Activated naive CD4-positive, alpha-beta T cell treated with anti-CD3 and anti-CD28 coated beads, Interleukin-2, amount 50 U/mL, for 16 hours (primary cell): Measurements from ENCODE around the gene PSKH1.
"Not testable (repeated sequence)": the region's sequence is repeated elsewhere in the genome, so short reads cannot be mapped to it uniquely, and the experiment has no call there.

Source experiments
- DNase-seq: peaks from one replicate; pipeline ENCODE4 v3.0.0-alpha.2; 2020

Gene PSKH1

DNA sequence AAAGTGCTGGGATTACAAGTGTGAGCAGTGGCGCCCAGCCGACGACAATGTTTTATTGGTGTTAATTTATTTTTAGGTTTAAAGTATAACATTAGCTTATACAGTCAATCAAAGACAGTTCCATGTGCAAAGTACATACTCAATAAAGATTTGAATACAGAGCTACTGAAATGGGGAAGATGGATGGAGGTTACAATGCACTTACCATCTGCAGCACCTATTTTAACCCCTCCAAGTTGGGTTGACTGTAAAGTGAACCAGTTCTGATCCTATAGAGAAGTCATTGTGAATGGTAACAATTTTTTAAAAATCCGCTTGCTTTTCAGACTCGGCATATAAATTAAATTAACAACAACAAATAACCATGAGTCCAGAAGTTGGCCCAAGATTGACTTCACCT is 679 bp upstream of the PSKH1 start:
- no peak for DNase-seq

DNA sequence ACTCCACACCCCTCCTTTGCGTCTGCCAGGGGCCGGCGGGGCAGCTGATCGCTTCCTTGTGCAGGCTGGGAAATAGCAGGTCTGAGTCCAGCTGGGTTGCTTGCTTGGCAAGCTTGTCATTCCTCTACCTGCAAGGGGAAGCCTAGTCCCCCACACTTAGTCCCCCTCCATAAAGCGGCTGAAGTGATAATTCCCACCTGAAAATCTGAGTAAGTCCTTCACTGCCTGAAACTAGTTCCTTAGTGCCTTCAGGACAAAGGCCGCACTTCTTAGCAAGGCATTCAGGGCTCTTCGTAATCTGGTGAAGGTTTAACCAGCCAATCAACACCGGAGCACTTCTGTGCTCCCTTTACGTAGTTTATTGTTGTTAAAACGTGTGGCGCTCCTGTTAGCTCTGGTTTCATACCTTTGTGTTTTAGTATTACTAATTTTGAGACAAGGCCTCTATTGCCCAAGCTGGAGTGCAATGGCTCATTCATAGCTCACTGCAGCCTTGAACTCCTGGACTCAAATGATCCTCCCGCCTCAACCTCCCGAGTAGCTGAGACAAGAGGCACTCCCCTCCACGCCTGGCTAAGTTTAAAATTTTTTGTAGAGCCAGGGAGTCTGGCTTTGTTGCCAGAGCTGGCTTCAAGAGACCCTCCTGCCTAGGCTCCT is 817 bp downstream of the PSKH1 start:
- no peak for DNase-seq

DNA sequence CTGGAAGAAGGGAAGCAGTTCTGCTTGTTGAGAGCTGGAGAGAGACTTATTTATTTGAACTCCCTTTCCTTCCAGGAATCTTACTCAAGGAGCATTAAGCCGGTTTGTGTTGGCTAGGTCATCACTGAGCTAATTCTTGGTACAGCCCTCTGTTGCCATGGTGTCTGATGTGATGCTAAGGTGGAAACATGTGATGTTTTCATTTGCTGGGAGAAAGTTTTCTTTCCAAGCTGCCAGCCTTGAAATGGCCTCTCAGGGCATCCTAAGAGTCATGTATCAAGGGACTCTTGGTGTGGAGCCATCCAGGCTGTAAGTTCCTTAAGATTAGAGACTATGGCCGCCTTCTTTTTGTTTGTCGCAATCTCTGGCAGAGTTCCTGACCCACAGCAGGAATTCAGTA is 4.2 kb downstream of the PSKH1 start:
- DNase-seq: no peak

DNA sequence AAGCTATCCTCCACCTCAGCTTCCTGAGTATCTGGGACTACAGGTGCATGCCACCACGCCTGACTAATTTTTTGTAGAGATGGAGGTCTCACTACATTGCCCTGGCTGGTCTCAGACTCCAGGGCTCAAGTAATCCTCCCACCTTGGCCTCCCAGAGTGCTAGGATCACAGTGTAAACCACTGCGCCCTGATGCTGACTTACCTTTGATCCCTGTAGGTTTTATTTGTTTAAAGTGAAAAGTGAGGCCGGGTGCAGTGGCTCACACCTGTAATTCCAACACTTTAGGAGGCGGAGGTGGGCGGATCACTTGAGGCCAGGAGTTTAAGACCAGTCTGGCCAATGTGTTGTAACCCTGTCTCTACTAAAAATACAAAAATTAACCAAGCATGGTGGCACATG is 8.7 kb downstream of the PSKH1 start:
- DNase-seq: no peak

DNA sequence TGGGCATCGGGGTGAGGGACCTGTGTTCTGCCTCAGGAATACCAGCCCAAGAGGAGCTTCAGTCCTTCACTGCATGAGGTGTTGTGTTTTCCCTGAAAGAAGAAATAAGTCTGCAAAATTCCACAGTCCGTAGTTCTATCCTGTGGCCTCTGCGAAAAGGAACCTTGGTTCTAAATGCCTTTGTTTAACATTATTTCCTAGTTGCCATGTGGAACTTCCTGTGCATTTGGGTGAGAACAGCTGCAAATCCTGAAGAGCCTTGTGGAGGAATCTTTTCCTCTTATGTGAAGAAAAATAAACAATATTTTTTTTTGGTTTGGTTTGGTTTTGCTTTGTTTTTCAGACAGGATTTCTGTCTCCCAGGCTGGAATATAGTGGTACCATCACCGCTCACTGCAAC is 9.8 kb downstream of the PSKH1 start:
- DNase-seq: no peak

DNA sequence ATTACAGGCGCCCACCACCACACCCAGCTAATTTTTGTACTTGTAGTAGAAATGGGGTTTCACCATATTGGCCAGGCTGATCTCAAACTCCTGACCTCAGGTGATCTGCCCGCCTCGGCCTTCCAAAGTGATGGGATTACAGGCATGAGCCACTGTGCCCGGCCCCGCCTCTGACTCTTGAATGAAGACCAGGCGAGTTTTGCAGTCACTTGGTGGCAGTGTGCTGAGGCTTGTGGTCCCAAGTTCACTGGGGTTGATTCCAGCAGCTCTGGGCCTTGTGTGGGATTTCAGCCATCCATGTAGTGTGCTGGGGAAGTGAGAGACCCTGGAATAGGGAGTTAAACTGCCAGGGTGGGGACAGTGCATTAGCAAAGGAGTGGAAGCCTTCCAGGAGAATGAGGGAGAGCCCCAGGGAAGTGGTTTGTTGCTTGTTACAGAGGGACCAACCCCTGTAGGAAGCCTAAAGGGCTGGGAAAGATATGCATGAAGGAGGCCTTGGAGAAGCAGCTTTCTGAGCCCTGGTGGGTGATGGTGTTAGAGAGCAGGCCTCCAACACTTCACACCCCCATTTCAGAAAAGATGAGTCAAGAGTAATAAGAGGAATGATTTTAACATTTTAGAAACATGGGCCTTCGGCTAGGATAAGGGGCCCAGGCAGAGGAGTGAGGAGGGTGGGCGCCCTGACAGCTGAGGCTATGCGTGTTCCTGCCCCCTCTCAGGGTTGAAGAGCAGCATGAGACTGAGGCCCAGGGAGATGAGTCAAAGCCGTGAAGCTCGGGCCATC is 14.5 kb downstream of the PSKH1 start:
- DNase-seq: no peak

DNA sequence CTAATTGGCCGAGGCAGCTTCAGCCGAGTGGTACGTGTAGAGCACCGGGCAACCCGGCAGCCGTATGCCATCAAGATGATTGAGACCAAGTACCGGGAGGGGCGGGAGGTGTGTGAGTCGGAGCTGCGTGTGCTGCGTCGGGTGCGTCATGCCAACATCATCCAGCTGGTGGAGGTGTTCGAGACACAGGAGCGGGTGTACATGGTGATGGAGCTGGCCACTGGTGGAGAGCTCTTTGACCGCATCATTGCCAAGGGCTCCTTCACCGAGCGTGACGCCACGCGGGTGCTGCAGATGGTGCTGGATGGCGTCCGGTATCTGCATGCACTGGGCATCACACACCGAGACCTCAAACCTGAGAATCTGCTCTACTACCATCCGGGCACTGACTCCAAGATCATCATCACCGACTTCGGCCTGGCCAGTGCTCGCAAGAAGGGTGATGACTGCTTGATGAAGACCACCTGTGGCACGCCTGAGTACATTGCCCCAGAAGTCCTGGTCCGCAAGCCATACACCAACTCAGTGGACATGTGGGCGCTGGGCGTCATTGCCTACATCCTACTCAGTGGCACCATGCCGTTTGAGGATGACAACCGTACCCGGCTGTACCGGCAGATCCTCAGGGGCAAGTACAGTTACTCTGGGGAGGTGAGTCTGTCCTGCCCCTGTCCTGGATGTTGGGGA is 16.1 kb downstream of the PSKH1 start:
- no peak for DNase-seq

DNA sequence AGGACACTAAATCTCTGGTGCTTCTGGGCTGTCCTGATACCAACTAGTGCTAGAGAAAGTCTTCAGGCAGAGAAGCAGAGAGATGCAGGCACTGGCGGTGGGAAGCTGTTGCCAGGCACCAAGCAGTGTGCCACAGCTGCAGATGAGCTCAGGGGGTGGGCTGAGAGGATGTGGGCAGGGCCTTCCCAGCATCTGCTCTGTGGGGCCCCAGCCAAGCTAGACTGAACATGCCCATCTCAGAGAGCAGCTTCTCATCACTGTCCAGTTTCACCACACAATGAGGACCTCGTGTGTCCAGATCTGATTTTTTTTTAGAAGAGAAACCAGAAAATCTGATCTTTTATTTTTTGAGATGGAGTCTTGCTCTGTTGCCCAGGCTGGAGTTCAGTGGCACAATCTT is 17.1 kb downstream of the PSKH1 start:
- DNase-seq: no peak

DNA sequence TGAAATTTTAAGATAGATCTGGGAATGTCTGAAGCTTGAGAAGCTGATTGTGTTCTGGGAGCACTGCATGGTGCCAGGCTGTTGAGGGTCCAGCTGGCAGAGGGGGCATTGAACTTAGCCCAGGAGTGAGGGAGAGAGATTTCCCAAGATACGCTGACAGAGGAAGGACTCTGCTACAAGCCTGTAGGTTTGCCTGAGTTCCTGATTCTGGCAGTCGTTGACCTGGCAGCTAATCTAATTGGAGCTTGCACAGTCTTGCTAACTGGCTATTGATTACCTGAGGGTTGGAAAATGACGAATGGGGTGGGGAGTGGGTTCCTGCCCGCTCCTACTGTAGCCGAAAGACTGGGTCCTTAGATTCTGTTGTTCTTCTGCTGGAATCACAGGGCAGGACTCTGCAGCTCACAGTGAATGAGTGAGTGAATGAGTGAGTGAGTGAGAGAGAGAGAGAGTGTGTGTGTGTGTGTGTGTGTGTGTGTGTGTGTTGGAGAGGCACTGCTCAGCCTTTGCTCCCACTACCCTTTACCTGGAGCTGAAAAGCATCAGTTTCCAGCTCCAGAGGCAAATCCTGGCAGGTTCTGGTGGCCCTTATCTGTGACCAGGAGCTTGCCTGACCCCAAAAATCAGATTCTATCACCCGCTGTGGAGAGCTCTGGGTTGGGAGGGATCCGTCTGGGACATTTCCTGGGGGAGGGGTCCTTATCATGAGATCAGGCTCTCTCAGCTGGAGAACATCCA is 21.9 kb downstream of the PSKH1 start:
- DNase-seq: no peak

DNA sequence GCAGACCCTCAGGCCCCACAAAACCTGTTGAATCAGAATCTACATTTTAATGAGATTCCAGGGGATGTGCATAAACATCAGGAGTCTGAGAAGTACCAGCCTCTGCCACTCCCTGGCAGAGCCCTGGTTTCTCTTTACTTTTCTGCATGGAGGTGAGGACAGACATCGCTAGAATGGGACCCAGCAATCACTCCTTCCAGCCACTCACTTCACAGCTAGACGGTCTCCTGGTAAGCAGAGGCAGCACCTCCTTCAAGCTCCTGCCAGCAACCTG is 22.4 kb downstream of the PSKH1 start:
- DNase-seq: not testable (repeated sequence)

DNA sequence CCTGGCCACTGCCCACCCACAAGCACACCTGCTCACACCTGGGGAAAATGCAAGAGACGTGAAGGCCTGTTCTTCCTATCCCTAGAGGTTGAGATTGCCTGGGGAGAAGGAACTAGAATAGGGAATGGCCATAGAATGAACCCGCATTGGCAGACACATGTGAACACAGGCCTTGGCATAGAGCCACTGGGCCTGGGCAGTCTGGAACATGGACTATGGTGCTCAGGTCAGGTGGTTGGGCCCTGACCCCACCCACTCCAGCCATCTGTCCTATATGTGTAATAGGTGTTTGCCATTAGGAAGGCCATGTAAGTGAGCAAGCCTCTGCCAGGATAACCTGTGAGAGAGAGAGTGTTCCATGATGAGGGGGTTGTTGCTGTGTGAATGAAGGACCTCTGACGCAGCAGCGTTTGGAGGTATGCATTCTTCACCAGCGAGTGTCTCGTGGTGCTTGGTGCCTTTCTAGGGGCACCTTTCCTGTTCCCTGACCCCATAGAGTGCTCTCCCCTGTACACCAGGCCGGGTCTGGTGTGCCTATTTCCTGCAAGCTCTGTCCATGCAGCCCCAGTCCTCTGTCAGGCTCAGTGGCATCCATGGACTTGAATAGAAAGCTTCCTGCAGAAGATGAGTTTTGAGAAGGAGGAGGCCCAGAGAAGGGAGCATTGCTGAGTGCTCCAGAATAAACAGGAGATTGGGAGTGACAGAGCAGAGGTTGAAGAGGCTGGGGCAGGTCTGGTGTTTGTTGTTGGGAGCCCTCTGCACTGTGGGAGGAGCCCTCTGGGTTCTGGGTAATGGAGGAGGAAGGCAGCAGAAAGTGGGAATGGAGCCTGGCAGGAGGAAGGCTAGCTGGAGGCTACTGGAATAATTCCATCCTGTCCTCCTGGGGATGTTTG is 23.0 kb downstream of the PSKH1 start:
- no peak for DNase-seq

DNA sequence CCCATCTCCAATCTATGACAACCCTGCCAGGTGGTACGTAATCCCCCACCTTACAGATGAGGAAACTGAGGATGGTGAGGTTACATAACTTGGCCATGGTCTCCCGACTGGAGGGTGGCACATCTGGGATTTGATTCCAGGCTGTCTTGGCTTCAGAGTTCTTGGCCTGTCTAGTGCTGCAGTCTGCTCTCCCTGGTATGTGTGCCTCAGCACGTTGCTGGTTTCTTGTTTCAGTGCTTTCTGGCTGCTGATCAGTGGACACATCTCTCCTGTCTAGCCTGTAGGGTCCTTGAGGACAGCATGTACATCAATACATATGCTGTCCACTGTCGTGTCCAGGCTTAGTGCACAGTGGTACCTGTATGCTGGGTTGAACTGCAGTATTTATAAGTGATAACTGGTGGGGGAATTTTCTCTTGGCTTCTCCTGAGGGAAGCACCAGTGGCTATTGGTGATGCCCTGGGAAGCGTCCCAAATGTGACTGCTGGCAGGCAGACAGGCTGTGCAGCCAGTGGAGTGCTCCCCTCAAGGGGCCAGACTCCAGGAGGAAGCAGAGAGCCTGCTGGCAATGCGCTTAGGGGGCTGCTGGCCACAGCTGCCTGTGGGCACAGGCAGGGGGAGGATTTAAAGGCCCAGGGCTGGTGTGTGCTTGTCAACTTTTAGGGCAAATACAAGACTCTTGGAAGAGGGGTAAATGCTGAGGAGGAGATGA is 24.2 kb downstream of the PSKH1 start:
- DNase-seq: no peak

DNA sequence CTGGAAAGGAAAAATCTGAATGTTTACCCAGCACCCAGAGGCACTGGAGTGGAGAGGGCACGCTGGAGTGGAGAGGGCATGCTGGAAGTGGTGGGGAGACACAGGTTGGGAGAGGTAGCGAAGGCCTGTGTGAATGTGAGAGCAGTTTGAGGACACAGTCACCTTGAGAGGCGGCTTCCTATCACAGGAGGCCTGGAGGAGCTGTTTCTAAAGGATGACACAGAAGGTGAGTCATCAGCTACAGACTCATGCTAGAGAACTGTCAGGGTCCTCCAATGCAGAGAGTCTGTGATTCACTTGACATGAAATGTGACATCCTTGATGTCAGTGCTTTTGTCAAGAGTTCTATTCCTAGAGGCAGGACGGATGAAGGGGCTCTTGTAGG is 24.8 kb downstream of the PSKH1 start:
- peak; percentile 57 for DNase-seq

DNA sequence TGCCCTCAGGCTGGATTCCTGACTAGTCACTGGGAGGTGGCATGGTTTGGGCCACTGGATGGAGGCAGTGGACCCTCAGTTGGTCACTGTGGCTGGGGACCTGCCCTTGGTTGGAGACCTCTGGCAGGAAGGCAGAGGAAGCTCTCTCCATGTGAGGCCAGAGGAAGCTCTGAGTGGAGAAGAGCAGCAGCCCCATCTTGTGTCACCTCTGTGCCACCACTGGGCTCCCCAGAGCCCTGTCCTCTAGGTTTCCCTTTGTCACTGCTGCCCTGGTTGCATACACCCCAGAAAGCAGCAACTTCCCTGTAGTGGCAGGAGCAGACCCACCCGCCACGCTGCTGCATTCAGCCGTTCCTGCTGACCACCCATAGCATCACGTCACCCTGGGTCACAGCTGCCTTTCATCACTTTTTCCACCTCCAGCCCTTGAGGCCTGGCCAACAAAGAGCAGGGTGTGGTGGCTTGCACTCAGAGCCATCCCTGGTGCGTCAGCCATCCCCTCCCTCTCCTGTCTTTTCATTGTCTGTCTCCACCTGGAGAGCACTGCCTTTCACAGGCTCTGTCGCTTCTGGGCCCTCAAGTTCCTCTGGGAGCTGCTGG is 26.7 kb downstream of the PSKH1 start:
- no peak for DNase-seq

DNA sequence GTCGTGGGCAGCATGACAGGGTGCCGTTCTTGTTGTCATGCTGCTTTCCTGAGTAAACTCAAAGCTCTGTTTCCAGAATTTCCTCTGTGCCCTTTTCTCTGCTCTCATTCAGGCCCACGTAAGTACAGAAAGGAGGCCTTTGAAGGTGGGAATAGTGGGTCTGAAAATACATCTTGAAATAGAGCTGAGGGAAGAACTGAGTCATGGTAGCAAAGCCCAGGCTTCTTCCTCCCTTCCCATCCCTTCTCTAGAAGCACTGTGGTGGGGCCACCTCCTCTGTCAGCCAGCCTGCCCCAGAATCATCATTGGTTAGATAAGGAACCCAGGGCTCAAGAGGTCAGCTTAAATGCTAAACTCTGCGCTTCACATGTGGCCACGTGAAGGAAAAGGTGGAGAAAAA is 29.2 kb downstream of the PSKH1 start:
- DNase-seq: no peak

DNA sequence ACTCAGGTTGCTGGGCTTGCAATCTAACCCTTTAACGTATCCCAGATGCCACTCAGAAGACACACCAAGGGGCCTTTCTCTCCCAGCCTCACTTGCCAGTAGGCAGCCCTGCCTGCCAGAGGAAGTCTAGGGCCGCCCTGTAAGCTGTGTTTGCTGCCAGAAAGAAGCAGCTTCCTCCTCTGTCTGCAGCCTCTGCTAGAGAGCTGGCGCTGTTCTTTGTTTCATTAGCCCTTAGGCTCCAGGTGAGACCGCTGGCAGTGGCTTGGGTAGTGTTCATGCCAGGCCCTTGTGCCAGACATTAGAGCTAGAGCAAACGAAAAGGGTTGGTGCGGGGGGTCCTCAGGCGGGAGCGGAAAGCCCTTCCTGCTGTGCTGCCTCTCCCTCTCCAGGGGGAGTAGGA is 29.7 kb downstream of the PSKH1 start:
- DNase-seq: no peak

DNA sequence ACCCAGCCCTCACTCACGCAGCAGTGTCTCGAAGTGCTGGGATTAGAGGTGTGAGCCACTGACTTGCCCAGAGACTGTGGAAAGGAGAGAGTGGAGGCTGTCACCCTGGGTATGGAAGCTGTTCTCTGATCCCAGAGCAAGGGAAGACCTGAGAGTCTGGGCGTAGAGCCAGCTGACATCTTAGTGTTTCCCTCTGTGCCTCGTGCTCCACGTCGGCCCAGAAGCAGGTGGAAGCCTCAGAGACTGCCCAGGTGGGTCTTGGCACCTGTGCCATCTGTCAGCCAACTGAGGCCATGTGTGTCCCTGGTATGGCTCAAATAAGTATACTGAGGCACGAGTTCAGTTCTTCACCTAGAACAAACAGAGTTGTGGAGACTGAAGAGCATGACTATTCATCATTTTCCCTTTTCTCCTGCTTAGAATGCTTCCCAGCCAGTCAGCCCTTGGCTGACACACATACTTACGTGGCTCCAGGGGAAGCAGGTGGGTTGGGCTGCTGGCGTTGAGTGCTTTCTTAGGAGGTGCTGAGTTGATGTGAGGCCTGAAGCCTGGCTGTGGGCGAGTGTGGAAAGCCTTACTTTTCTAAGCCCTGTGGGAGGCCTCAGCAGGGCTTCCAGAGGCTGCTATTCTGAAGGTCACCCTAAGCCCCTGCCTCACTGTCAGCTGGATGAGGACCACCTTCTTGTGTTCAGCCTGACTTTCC is 30.5 kb downstream of the PSKH1 start:
- no peak for DNase-seq

DNA sequence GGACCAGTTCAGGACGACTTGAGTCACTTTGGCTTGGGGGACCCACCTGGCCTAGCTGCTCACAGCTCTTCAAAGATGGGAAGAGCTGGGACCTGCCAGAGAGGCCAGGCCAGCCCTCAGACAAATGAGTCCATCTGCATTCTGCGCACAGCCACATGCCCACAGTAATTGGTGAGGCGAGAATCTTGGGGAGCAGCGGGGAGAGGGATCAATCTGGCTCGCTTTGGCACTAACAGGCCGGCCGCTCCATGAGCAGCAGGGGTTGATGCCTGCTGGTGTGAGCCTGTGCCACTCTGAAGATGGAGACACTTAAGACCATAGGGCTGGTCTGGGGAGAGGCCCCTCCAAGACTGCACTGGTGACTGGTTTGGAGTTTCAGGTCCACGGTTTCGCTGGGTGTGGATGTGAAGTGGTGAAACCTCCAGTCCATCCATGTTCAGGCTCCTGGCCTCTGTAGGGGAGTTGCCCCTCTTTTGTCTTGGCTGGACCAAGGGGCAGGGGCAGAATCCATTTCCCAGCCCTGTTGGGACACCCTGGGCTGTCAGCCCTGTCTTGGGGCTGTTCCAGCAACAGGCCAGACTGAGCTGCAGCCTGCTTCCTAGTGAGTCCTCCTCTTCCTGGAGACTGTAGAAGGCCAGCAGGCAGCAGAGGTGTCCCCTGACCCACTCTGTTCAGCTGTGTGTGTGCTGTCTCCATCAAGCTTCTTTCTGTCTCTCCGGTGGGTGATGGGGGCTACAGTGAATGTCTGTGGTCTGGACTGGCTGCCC is 31.3 kb downstream of the PSKH1 start:
- no peak for DNase-seq

DNA sequence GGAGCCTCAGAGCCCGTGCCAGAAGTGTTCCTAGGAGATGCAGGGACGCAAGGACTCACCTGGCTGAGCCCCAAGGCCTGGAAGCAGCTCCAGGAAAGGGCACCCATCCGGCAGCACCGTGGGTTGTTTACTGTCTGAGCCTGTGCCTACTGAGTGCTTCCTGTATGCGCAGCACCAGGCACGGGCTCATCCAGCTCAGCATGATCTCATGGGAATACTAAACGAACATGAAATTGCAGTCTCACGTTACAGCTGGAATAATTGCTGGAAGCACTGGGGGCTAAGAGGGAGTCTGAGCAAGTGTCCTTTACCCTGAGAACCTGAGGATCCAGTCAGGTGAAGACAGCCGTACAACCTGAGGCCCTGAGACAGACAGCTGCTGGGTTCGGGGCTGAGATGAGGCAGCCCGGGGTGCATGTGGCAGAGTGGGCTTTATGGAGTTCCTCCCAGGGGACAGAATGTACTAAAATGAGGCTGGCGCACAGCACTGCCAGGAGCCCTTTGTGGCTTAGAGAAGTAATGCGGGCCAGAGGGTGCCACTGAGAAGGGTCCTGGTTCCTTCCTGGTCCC is 33.2 kb downstream of the PSKH1 start:
- DNase-seq: no peak
